GM21423 (cell line): Measurements from ENCODE around the gene PEX26.
"Not testable (repeated sequence)": the region's sequence is repeated elsewhere in the genome, so short reads cannot be mapped to it uniquely, and the experiment has no call there.

Experiments used
- ATAC-seq: cut with Tn5 transposase; IDR thresholded peaks from one replicate; pipeline ENCODE4 v1.9.1; 2021; ENCODE audit warnings: mild to moderate bottlenecking, moderate library complexity; ENCODE audit not compliant: unreplicated experiment

Gene PEX26

GRCh38 chr22:18115906-18116371, 38.1 kb downstream of the PEX26 start:
- ATAC-seq, result no peak

GRCh38 chr22:18116634-18117033, 38.8 kb downstream of the PEX26 start:
- ATAC-seq, result no peak

GRCh38 chr22:18118345-18118915, 40.6 kb downstream of the PEX26 start:
- ATAC-seq, result no peak

GRCh38 chr22:18119409-18120110, 41.8 kb downstream of the PEX26 start:
- no peak for ATAC-seq

- no peak for ATAC-seq
Measured at GRCh38 chr22:18120857-18121256, 43.1 kb downstream of the PEX26 start.

GRCh38 chr22:18121506-18121905, 43.7 kb downstream of the PEX26 start:
- ATAC-seq, result no peak

- ATAC-seq, result no peak
Measured at GRCh38 chr22:18121954-18122554, 44.3 kb downstream of the PEX26 start.

GRCh38 chr22:18123476-18124025, 45.8 kb downstream of the PEX26 start:
- not testable (repeated sequence) for ATAC-seq

GRCh38 chr22:18126606-18127005, 48.8 kb downstream of the PEX26 start:
- no peak for ATAC-seq

GRCh38 chr22:18130018-18130417, 52.2 kb downstream of the PEX26 start:
- ATAC-seq, result no peak

- ATAC-seq, result no peak
Measured at GRCh38 chr22:18130699-18131429, 53.1 kb downstream of the PEX26 start.

- ATAC-seq, result no peak
Measured at GRCh38 chr22:18133452-18133851, 55.7 kb downstream of the PEX26 start.

GRCh38 chr22:18136563-18137320, 59.0 kb downstream of the PEX26 start:
- no peak for ATAC-seq

GRCh38 chr22:18141004-18141403, 63.2 kb downstream of the PEX26 start:
- ATAC-seq, result not testable (repeated sequence)

GRCh38 chr22:18144105-18144504, 66.3 kb downstream of the PEX26 start:
- no peak for ATAC-seq

GRCh38 chr22:18145676-18146388, 68.0 kb downstream of the PEX26 start:
- ATAC-seq, result no peak

GRCh38 chr22:18146389-18146753, 68.6 kb downstream of the PEX26 start:
- ATAC-seq, result no peak

- ATAC-seq, result no peak
Measured at GRCh38 chr22:18147791-18148190, 70.0 kb downstream of the PEX26 start.

GRCh38 chr22:18148293-18148965, 70.6 kb downstream of the PEX26 start:
- no peak for ATAC-seq
